AG04449 (cell line): ENCODE measurements around the gene DNAJB2.

Experiments used
- CTCF ChIA-PET: fragments of 350-600 bp; formaldehyde crosslinking; extraction: SDS; loops from one replicate; lab custom pipeline; 2021; ENCODE audit warnings: antibody characterized with exemption; lab: Yijun Ruan, JAX
- POLR2A ChIA-PET: fragments of 400-600, 350-600 bp; formaldehyde crosslinking; extraction: SDS; loops from one replicate; lab custom pipeline; 2020; ENCODE audit warnings: antibody characterized with exemption, inconsistent platforms; lab: Yijun Ruan, JAX
- DNase-seq: peaks from one replicate; pipeline ENCODE4 v3.0.0-alpha.2; 2010; ENCODE audit warnings: low read depth, low spot score
- H3K4me3 ChIP-seq: 2 replicates; pipeline ENCODE4 v1.5.1; 2011; ENCODE audit warnings: low read depth, mild to moderate bottlenecking, control low read depth, low read length
- TF ChIP-seq, protein P1 (sequence below): IDR thresholded peaks from one replicate; pipeline ENCODE4 v1.5.1; 2011; ENCODE audit warnings: mild to moderate bottlenecking, moderate library complexity, low read length, control low read depth, inconsistent platforms; ENCODE audit not compliant: insufficient read depth; ENCODE audit errors: missing control alignments

Gene DNAJB2

DNA sequence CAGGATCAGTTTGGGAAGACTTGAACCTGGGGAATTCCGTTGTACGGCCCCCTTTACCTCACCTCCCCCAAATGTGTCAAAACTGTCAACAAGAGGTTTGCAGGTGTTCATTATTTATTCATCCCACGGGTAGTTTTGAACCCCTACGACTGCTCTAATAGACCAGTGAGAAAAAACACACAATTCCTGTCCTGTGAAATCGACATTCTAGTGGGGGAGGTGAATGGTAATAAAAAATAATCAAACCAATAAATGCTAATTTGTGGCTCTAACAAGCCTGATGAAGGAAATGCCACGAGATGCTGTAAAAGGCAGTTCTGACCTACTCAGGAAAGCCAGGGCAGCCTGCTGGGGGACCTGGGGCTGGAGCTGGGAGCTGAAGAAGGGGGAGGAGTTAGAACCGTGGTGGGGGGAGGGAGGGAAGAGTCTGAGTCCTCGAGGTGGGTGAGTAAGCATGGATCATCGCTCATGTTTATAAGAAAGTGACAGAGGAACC is 463 bp upstream of the DNAJB2 start:
- TF ChIP-seq, protein P1, sequence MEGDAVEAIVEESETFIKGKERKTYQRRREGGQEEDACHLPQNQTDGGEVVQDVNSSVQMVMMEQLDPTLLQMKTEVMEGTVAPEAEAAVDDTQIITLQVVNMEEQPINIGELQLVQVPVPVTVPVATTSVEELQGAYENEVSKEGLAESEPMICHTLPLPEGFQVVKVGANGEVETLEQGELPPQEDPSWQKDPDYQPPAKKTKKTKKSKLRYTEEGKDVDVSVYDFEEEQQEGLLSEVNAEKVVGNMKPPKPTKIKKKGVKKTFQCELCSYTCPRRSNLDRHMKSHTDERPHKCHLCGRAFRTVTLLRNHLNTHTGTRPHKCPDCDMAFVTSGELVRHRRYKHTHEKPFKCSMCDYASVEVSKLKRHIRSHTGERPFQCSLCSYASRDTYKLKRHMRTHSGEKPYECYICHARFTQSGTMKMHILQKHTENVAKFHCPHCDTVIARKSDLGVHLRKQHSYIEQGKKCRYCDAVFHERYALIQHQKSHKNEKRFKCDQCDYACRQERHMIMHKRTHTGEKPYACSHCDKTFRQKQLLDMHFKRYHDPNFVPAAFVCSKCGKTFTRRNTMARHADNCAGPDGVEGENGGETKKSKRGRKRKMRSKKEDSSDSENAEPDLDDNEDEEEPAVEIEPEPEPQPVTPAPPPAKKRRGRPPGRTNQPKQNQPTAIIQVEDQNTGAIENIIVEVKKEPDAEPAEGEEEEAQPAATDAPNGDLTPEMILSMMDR: no peak
- ChIA-PET CTCF (interaction anchor here (0.6 to 21.6 kb wide), 24 partner anchors 10 to 251 kb away, joined by 3 to 691 read pairs (median 6); partner anchors contain the start of genes CNPPD1, GLB1L, STK16 and TUBA4B), POLR2A (interaction anchor here (0.6 to 3.1 kb wide), 13 partner anchors 10 to 102 kb away, joined by 3 to 17 read pairs (median 5); partner anchors contain the start of genes ABCB6, ANKZF1, CNPPD1 and GLB1L)
- DNase-seq: no peak
- peak overlapping the region; percentile 41 for H3K4me3 ChIP-seq

GRCh38 chr2:219279916-219280516 is 850 bp downstream of the DNAJB2 start:
- ChIA-PET CTCF (interaction anchor here (1.0 to 21.6 kb wide), 8 partner anchors 12 to 250 kb away, joined by 3 to 691 read pairs (median 6); partner anchors contain the start of gene CNPPD1), POLR2A (interaction anchor here (0.7 to 3.1 kb wide), 5 partner anchors 10 to 86 kb away, joined by 3 to 17 read pairs (median 3); partner anchors contain the start of genes GLB1L and STK16)
- peak overlapping the region; percentile 78 for H3K4me3 ChIP-seq
- TF ChIP-seq, protein P1: no peak
- no peak for DNase-seq

- TF ChIP-seq, protein P1: no peak
- DNase-seq: no peak
- ChIA-PET POLR2A (interaction anchor here (0.7 kb wide), 1 partner anchor 11 kb away, joined by 3 read pairs; no protein-coding TSS in a partner anchor), CTCF (interaction anchor here (1.0 to 21.6 kb wide), 7 partner anchors 14 to 249 kb away, joined by 3 to 691 read pairs (median 7); partner anchors contain the start of gene CNPPD1)
- peak overlapping the region; percentile 78 for H3K4me3 ChIP-seq
Measured at GRCh38 chr2:219280651-219281050, 1.5 kb downstream of the DNAJB2 start.

GRCh38 chr2:219281588-219281987 is 2.4 kb downstream of the DNAJB2 start:
- no peak for DNase-seq
- H3K4me3 ChIP-seq: no peak overlapping the region
- ChIA-PET CTCF (interaction anchor here (2.4 to 21.6 kb wide), 3 partner anchors 13 to 122 kb away, joined by 8 to 691 read pairs (median 17); no protein-coding TSS in a partner anchor), POLR2A (no interaction called here)
- TF ChIP-seq, protein P1: no peak

GRCh38 chr2:219282375-219282774 is 3.2 kb downstream of the DNAJB2 start:
- TF ChIP-seq, protein P1: no peak
- H3K4me3 ChIP-seq: no peak overlapping the region
- ChIA-PET POLR2A (no interaction called here), CTCF (interaction anchor here (1.0 to 21.6 kb wide), 3 partner anchors 12 to 123 kb away, joined by 3 to 691 read pairs (median 17); no protein-coding TSS in a partner anchor)
- DNase-seq: no peak

GRCh38 chr2:219282943-219283581 is 3.9 kb downstream of the DNAJB2 start:
- CTCF ChIA-PET: interaction anchor here (1.0 to 22.1 kb wide), 5 partner anchors 6 to 124 kb away, joined by 3 to 691 read pairs (median 17); partner anchors contain the start of gene DNAJB2
- H3K4me3 ChIP-seq: no peak overlapping the region
- POLR2A ChIA-PET: no interaction called here
- TF ChIP-seq, protein P1: no peak
- no peak for DNase-seq
